ENCODE measurements around the gene TMSB4X. TPM values are rescaled to one million over a fixed set of nuclear protein-coding genes. Genes with fewer than 3 reads are reported as not detected.

TMSB4X gene
- total and polyA plus RNA-seq, 2 of the 4 experiments (the other 2 are of a cell fraction) = 4,648 to 11,116 TPM

GRCh38 chrX:13009273-13009672 lies 34.4 kb downstream of the TMSB4X start:
- Histone ChIP-seq H3K18ac (ENCODE audit: low read depth, low read length) (no peak overlapping the region), H2BK20ac (ENCODE audit: low read depth, low read length) (peak overlapping the region; percentile 67), H3K9ac (ENCODE audit: low read depth, low read length) (no peak overlapping the region), H4K20me1 (ENCODE audit: insufficient read depth, low read length) (no peaks in the 10 kb centered on the region), H3K4me3 (ENCODE audit: insufficient read depth, low read depth, low read length) (no peak overlapping the region), H4K5ac (ENCODE audit: low read depth, low read length) (no peak overlapping the region; the same call in 1 of the 2 replicates), H3K14ac (replicated peaks; ENCODE audit: low read depth, low read length) (0 out of 2 replicates have a peak overlapping the region, but pooled peaks have one; percentile 26), H3K56ac (ENCODE audit: extremely low read depth, insufficient read depth, low read length) (no peak overlapping the region), H3K4ac (ENCODE audit: low read depth, low read length) (0 out of 2 replicates have a peak overlapping the region, but pooled peaks have one; percentile 1), H2BK120ac (ENCODE audit: low read depth, low read length) (peak overlapping the region; percentile 39; the same call in 1 of the 2 replicates), H3K27me3 (ENCODE audit: control insufficient read depth, insufficient read depth, low read length) (no peaks in the 10 kb centered on the region), H3K4me1 (ENCODE audit: control insufficient read depth, insufficient read depth, low read length) (peaks cover 7% of the 10 kb centered on the region), H3K23ac (ENCODE audit: low read depth, low read length) (0 out of 2 replicates have a peak overlapping the region, but pooled peaks have one; percentile 16), H2AFZ (replicated peaks; ENCODE audit: low read length, poor library complexity) (no peak overlapping the region), H3K9me3 (ENCODE audit: control insufficient read depth, insufficient read depth, low read length) (no peaks in the 10 kb centered on the region), H2AK5ac (ENCODE audit: low read depth, low read length) (0 out of 2 replicates have a peak overlapping the region, but pooled peaks have one; percentile 59), H3K36me3 (ENCODE audit: control insufficient read depth, insufficient read depth, low read length) (no peaks in the 10 kb centered on the region), H2AK9ac (replicated peaks; ENCODE audit: low read depth, low read length, poor library complexity) (no peak overlapping the region), H3K4me2 (ENCODE audit: low read depth, low read length) (no peak overlapping the region), H4K8ac (ENCODE audit: low read depth in 2 of 2, low read length in 2 of 2) (no peak overlapping the region), H3K79me1 (ENCODE audit: low read depth in 1 of 2, low read length in 2 of 2) (no peaks in the 10 kb centered on the region), H4K91ac (ENCODE audit: insufficient read depth, low read depth, low read length) (0 out of 2 replicates have a peak overlapping the region, but pooled peaks have one; percentile 10), H3K9me1 (ENCODE audit: insufficient read depth, low read length) (peaks cover 3% of the 10 kb centered on the region; the same call in 1 of the 2 replicates), H2BK5ac (ENCODE audit: low read depth, low read length, poor library complexity, severe bottlenecking) (no peak overlapping the region), H2BK15ac (ENCODE audit: low read depth, low read length) (peak overlapping the region; percentile 74; the same call in 2 of the 3 replicates), H3K27ac (ENCODE audit: insufficient read depth, low read length) (peak overlapping the region; percentile 25; the same call in 1 of the 2 replicates)
- no peak for ATAC-seq (ENCODE audit: low read depth)
- dilution Hi-C loops (cut with HindIII; ENCODE audit: low sequenced_read_pairs, unreplicated experiment) = no loop called here
- ChIA-PET POLR2A (ENCODE audit: unreplicated experiment) (no interaction called here), CTCF (no interaction called here)
- WGBS, 2 experiments (ENCODE audit: extremely low coverage in 2 of 2, insufficient read length in 1 of 2) = no CpG with 5 or more reads among the region's 3 CpGs
- TF ChIP-seq CHD1 (IDR thresholded peaks at IDR 0.05; ENCODE audit: low read depth, low read length) = no peak
- no peak for TF ChIP-seq RAD21 (IDR thresholded peaks at IDR 0.05; ENCODE audit: low read length)
- TF ChIP-seq FOS (IDR thresholded peaks at IDR 0.05; ENCODE audit: low read depth, low read length) = no peak
- in situ Hi-C loops (cut with MboI; ENCODE audit: low sequenced_read_pairs) = no loop called here
- no TSS peak for BruUV-seq (replicated peaks)
- intact Hi-C loops (cut with micrococcal nuclease) = no loop called here
- no peak for DNase-seq
